HK-2 (cell line): ENCODE results near the gene CA10.

Source experiments
- DNase-seq: peaks from one replicate; pipeline ENCODE4 v3.0.0-alpha.2; 2018; ENCODE audit not compliant: unreplicated experiment

The CA10 gene

DNA sequence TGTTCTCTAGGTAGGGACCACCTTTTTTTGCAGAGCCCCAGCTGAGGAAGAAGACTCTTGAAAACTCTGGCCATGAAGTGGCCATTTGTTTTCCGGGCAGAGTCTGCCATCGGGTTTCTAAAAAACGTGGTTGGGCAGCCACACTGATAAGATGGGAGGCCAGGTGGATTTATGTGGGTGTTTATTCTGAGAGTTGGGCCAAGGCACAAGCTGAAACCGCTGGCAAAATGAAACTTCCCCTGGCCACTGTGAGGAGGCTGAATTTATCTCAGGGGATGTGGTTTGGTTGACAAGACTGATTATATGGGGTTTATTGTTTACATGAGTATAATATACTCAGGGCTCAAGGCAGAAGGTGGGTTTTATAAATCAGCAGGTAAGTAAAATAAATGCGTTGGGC, 476.4 kb downstream of the CA10 start:
- DNase-seq = no peak

DNA sequence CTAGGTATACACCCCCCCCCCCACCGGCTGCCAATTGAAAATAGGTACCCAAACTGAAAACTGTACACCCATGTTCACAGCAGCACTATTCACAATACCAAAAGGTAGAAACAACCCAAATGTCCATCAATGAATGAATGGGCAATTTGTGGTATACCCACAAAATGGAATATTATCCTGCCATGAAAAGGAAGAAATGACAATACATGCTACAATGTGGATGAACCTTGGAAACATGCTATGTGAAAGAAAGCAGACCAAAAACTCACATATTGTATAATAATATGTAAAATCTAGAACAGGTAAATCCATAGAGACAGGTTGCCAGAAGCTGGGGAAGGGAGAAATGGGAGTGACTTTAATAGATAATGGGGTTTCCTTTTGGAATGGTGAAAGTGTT, 480.6 kb downstream of the CA10 start:
- no peak for DNase-seq

DNA sequence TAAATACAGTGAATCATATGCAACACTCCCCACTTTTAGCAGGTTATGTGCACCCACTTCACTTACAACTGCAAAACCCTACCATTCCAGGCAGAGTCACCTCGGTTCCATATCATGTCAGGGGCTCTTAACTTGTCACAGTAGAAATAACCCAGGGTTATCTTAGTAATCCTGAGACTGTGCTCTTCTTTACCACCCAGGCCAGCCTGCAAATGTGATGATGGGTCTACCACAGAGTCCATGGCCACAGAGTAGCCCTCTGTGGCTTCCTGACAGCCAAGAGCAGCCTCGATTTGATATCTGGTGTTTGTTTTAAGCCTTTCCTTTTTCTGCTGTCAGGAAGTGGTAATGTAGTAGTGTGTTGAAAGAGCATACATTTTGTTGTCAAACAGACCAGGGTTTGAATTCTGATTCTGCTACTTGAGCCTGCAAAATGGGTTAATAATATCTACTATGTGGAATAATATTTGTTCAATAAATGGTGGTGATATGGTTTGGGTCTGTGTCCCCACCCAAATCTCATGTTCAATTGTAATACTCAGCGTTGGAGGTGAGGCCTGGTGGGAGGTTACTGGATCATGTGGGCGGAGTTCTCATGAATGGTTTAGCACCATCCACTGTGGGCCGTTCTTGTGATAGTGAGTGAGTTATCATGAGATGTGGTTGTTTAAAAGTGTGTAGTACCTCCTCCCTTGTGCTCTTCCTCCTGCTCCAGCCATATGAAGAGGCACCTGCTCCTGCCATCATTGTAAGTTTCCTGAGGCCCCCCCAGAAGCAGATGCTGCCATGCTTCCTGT, 481.6 kb downstream of the CA10 start:
- no peak for DNase-seq

DNA sequence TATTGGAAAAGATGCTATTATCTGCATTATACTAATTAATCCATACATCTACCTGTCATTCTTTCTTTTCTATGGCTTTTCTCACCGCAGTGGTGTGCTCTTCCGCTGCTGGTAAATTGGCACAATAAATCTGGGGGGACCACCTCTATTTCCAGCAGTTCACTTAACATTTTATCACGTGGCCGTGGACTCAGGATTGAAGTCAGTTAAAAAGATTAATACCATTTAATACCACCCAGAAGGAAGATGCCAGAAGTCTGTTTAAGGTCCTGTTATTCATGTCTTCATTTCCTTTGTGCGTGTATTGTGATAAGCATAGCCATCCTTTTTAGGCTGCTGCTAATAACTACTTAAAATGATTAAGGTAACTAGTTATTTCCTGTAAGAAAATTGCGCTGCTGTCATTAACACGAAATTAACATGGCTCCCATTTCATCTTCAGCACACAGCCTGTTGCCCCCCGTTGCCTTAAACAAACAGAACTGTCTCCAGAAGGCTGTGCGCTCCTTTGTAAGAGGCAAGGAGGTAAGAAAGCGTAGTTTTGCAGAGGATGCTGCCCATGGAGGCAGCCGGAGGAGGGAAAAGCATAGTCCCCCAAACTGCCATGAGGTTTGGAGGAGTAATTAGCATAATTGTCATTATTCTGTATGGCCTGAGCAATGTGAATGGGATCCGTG, 483.8 kb downstream of the CA10 start:
- DNase-seq = no peak

DNA sequence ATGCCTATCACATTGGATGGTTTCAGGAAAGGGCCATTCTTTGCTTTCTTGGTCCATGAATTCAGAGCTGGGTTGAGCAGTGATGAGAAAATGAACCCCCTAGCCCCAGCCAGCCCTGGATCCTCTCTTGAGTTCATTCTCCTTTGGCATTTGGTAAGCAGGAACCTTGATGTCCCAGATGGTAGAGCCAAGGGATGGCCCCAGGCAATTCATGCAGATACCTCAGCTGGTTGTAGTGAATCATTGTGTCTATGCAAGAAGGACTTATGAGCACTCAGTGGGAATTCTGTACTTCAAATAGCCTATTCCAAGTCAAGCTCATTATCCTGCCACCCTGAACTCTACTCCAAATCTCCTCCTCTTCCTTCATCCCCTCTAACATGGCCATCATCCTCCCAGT, 485.4 kb downstream of the CA10 start:
- no peak for DNase-seq

DNA sequence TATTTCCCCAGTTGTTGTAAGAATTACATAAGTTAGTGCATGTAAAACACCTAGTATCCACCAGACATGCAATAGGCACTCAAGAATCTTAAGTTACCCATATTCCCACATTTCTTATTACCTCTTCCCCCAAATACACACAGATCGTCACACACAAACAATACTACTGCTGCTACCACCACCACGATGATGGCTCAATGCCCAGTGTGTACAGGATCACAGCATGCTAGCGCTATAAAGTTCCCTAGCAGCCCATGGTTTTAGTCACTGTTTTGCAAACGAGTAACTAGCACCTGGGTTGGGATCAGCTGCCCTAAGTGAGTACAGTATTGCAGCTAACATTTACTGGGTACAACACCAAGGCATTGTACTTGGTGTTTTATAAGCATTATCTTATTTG, 486.4 kb downstream of the CA10 start:
- no peak for DNase-seq

DNA sequence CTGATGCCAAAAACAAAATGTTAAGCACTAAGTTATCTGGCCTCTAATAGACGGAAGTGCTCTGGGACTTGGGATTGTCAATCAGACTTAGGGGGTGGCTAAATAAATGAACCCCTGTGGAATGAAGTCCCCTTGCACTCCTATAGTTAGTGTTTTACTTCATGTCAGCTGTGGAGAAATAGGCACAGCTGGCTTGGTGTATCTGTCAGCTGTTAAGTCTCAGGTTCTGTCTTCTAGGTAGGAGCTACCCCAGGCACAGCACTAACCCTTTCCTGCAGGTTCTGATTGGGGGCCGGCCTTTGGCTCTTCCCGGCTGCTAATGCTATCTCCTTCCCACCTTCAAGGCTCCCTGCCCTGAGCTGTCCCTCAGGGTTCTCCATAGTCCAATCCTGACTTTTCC, 487.6 kb downstream of the CA10 start:
- DNase-seq = no peak

DNA sequence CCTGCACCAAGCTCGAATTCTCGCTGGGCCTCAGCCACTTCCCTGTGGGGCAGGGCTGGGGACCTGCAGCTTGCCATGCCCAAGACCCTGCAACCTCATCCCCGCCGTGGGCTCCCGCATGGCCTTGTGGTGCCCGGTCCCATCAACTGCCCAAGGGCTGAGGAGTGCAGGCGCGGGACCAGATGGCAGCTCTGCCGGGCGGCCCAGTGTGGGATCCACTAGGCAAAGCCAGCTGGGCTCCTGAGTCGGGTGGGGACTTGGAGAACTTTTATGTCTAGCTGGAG, 489.6 kb downstream of the CA10 start:
- no peak for DNase-seq

DNA sequence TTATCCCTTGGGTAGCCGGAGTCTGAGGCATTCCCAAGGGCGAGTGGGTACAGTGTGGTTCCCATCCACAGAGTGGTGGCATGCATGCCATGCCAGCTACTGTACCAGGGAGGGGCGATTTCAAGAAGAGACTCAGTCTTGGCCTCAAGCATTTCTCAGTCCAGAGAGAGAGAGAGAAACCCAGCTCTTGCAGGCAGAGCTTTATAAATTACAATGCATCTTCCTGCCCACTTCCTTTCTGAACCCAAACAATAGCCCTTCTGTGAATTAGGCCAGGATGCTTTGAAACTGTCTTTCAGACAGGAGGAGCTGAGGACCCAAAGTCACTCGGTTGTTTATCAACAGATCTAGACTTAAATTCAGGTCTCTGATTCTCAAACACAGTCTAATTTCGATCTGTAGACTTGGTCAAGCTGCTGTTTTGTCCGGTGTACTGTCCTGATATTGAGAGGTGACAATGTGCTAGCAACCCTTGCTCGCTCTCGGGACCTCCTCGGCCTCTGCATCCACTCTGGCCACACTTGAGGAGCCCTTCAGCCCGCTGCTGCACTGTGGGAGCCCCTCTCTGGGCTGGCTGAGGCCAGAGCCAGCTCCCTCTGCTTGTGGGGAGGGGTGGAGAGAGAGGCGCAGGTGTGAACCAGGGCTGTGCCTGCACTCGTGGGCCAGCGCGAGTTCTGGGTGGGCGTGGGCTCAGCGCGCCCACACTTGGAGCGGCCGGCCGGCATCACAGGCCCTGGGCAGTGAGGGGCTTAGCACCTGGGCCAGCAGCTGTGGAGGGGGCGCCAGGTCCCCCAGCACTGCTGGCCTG, 490.2 kb downstream of the CA10 start:
- DNase-seq = no peak

DNA sequence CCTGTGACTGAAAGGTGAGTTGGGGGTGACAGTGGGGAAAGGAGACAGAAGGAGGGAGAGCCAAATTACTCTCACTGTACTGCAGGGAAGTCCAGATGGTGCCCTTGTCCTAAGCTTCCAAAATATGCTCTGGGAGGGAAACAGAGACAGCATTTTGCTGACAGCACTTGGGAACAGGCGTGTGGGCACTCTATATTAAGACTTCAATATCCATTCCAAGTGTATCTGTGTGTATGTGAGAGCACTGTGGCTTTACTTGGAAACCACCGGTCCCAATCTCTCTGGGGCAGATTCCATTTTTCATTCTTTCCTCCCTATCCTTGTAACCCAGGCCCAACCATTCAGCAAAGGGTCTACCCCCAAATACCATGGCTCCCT, 490.8 kb downstream of the CA10 start:
- no peak for DNase-seq

DNA sequence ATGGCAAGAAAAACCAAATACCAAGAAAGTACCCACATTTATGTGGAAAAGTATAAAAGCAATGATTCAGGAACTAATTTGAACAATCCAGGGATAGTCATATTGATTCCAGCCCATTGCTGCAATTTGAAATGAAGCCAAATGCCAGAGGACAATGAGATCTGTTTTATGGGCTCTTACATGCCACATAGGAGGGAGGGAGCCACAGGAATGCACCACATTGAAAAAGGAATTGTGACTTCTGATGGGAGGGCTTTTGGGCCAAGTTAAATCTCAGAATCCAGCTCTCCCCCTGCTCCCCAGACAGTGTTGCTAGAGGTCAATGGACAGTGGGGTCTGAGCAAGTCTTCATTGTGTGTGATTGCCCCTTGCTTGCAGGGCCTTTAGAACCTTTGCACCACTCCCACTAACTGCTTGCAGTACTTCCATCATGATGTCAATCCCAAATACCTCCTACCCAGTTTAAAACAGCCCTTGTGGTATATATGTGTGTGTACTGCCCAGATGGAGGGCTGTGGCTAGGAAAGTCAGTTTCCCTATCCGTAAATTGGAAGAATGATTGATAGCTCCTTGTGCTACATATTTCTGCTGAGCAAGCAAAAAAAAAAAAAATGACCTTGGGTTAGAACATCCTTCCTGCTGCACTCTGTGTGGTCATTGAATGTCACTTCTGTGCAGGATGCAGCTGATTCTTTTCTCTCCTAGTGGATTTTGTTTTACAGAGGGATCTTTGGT, 491.4 kb downstream of the CA10 start:
- no peak for DNase-seq

DNA sequence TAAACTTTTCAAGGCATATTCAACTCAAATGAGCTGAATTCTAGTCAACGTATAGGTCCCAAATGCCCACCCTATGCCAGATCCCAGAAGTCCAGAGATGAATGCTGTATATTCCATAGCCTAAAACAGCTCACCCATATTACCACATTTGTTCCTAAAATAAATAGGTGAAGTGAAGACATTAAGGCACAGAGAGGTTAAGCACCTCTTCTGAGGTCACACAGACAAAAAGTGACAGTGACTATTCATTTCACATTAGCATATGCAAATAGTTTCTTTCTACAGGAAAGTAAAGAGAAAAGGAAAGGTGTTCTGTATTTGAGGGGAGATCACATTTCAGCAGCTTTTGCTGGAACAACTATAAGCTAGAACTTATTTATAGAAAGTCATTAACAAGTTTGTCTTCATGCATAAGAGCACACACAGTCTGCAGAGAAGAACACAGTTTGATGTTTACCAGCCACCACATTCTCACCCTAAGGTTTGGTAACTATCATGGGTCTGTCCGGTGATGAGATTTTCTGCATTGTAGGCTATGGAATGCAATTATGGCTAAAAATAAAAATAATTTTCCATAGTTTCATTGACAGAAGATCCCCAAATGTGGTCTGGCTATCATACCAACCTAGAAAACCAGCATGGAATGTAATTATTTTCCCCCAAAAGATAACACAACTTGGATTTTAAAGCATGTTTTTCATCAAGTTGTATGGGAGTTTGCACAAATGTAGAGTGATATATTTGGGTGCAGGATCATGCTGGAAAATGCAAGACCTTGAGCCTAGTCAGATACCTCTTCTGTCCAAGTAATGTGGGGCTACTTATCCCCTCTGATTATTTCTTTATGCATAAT, 496.1 kb downstream of the CA10 start:
- DNase-seq = no peak

DNA sequence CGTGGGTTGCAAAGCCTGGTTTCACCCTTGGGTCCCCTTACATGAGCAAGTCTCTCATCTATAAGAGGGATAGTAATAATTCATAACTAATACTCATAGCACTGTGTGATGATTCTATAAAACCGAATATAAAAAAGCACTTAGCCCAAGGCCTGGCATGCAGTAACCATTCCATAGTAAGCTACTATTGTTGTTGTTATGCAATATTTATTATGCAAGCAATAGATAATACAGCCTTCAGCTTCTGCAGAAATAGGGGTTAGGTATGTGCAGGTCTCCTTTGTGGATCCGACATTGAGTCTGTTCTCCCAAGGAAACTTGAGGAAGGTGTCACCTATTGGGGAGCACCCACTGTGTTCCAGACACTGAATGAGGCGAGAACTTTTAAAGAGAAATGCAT, 497.1 kb downstream of the CA10 start:
- DNase-seq = no peak

DNA sequence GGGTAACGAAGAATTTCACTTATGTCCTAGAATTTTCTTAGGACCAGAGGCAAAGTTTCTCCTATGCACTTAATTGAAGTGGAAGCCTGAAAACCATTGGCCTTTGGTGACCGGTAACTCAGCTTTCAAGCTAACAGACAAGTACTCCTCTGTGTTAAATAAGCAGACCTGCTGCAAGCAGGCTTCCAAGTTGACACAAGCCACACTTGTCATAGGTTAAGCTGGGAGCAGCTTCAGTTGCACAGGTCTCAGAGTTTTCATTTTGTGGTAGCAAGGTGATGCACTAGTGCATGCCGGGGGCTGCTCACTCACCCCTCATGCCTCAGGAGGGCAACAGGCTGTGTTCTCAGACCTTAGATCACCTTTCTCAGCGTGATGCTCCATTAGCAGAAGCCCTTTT, 498.2 kb downstream of the CA10 start:
- no peak for DNase-seq

DNA sequence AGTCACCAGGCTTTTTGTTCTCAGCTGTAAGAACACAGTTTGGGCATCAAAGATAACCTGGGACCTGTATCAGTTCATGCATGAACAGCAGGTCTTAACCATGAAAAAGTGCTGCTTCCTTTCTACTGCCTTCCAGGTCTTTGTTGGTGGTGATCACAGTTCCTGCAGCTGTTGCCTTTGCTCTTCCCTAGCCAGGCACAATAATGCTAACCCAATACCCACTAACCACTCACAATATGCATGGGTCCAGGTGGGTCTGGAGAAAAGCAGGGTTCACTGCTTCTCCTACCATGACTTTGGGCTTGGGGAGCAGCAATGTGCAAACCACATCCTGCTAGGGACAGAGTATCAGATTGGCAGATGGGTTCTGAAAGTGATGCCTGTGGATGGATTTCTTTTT, 501.3 kb downstream of the CA10 start:
- DNase-seq = no peak

DNA sequence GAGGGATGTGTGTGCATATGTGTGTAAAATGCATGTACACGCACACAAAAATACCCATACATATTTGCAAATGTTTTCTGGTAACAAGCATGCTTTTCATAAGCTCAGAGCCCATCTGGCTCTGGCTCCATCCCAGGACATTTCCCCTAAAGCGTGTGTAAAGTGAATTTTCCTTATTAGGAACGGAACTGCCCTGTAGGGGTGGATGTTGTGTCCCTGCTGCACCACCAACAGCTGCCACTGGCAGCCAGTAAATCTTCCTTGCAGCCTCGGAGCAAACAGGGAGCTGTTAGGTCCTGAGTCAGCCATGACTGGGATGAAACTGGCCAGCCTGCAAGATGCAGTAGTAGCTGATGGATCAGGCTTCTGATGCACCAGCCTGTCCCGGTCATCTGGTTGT, 504.6 kb downstream of the CA10 start:
- no peak for DNase-seq

DNA sequence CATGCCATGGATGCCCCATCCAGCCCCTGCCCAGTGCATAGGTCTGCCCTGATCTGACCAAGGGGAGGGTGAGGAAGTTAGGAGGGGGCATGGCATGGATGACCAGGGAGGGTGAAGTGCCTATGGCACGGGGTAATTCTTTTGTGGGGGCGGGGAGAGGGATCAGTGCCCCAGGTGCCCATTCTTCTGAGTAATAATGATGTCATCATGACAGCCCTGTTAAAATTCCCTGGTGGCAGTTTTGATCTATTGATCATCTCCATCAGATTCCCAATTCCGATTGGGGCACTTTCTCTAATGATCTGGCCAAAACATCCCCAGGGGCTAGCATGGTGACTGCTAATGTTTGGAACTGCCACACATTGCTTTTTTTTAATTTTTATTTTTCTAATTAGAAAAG, 506.0 kb downstream of the CA10 start:
- no peak for DNase-seq

DNA sequence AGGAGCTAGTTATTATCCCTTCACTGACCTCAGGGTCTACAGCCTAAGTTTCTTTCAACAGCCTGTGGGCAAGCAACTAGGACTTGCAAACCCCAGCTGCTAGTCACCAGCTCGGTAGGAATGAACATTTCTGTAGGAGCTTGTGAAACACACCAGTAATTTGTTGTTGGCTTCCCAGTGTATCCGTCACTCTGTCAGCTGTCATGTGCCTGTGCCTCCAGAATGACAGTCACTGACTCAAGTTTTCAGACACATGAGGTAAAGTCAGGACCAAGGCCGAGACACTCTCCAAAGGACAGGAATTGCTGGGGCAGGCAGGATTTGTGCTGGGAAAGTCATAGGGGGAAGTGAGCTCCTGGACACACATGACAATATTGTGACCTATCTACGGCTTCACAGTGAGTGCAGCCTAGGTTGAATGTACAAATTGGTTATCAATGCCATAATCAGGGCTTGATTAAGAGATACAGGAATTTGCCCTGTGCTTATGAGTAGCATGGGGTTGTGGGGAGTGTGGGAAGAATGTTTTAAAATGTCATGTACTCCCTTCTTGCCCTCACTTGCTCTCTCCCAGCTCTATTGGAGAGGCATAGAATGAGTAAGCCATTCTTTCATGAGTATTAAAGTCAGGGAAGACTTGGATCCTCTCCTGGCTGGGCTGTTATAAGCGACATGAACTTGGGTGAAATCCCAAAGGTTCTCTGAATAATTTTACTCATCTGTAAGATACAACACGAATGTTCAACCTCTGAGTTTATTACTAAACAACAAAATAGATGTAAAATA, 506.8 kb downstream of the CA10 start:
- DNase-seq = no peak

DNA sequence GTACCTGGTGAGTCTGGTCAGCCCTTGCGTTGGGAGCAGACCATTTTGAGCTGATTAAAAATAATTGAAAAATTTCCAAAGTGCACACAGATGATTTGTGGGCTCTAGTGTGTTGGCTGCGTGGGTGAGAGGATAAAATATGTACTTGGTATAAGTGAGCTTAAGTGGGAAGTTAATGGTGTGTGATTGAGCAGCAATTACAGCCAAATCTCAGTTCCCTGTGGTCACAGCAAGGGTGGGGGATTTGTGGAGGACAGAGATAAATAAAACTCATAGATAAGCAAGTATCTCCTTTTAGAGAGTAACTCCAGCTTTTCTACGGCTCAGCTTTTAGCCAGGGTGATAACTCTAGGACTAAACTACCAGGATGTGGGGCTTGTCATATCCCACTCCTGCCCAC, 507.7 kb downstream of the CA10 start:
- DNase-seq = no peak

DNA sequence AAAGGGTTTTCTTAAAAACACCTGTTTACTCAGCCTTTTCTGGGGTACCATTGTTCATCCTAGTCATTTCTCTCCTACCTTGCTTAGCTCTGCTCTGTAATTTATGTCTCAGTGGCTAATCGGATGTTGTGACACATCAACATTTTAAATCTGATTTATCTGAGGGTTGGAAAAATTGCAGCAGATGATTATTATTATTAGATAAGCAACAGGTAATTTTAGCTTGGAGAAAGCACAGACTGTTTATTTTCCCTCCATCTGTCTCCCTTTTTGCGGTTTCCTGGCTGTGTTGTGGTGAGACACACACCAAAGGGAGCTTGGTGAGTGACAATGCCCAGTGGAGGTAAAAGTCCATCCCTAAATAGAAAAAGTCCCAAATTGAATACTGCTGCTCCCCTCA, 508.3 kb downstream of the CA10 start:
- DNase-seq = no peak

DNA sequence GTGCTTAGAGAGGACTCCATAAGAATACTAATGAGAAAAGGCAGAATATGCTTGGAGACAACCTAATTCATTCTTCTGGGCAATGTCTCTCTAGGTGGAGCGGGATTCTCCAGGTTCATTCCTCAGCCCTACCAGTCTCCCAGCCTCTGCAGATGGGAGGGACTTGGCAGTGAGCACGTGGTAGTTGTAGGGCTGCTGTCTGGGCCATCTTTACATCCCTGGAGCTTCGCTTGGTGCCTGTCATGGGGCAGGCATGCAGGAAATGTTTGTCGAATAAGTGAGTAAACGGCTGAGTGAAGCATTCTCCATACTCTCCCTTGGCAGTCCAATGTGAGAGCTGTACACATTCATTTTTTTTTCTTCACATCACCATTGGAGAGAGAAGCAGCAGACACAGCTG, 510.7 kb downstream of the CA10 start:
- peak; percentile 21 for DNase-seq
